GM19397 (cell line): ENCODE data around the gene ADAMTS13.
"Not testable (repeated sequence)": the region's sequence is repeated elsewhere in the genome, so short reads cannot be mapped to it uniquely, and the experiment has no call there.

ENCODE experiments used
- ATAC-seq: cut with Tn5 transposase; IDR thresholded peaks from one replicate; pipeline ENCODE4 v1.9.1; 2021; ENCODE audit warnings: mild to moderate bottlenecking, moderate library complexity; ENCODE audit not compliant: unreplicated experiment

The ADAMTS13 gene

GRCh38 chr9:133423216-133423615 is 1.0 kb downstream of the ADAMTS13 start:
- ATAC-seq: no peak

DNA sequence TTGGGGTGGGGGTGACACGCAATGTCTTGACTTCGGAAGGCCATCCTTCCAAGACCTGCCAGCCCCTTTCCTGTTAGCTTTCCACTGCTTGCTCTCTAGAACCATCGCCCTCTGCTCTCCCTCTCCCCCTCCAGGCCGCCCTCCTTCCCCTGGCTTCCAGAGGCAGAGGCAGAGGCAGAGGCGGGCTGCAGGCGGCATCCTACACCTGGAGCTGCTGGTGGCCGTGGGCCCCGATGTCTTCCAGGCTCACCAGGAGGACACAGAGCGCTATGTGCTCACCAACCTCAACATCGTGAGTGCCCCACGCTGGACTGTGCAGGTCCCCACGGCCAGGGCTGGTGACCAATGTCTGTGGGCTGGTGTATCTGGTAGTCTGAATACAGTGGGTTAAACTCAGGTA is 2.0 kb downstream of the ADAMTS13 start:
- no peak for ATAC-seq

DNA sequence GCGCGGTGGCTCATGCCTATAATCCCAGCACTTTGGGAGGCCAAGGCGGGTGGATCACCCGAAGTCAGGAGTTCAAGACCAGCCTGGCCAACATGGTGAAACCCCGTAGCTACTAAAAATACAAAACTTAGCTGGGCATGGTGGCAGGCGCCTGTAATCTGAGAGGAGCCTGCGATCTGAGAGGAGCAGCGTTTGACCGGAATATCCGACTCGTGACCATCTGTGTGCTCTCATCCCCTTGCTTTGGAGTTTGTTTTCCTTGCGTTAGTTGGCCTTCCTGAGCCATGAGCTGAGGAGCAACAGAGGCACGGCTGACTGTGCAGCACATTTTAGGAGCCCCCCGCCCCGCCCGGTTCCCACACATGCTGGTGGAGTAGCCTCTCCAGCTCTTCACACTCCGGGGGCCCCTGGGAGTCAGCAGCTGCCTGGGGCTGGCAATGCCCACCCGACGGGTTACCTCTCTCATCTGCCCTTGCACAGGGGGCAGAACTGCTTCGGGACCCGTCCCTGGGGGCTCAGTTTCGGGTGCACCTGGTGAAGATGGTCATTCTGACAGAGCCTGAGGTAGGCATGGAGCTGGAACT is 3.0 kb downstream of the ADAMTS13 start:
- ATAC-seq: no peak

DNA sequence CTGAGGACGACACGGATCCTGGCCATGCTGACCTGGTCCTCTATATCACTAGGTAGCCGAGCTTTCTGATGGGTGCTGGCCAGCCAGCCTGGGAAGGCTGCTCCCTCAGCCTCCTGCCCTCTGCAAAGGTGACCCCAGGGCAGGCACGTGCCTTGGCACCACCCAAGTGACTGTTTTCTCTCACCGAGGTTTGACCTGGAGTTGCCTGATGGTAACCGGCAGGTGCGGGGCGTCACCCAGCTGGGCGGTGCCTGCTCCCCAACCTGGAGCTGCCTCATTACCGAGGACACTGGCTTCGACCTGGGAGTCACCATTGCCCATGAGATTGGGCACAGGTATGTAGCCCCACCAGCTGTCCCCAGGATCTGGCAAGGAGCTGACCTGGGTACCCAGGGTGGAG is 3.8 kb downstream of the ADAMTS13 start:
- ATAC-seq: no peak

DNA sequence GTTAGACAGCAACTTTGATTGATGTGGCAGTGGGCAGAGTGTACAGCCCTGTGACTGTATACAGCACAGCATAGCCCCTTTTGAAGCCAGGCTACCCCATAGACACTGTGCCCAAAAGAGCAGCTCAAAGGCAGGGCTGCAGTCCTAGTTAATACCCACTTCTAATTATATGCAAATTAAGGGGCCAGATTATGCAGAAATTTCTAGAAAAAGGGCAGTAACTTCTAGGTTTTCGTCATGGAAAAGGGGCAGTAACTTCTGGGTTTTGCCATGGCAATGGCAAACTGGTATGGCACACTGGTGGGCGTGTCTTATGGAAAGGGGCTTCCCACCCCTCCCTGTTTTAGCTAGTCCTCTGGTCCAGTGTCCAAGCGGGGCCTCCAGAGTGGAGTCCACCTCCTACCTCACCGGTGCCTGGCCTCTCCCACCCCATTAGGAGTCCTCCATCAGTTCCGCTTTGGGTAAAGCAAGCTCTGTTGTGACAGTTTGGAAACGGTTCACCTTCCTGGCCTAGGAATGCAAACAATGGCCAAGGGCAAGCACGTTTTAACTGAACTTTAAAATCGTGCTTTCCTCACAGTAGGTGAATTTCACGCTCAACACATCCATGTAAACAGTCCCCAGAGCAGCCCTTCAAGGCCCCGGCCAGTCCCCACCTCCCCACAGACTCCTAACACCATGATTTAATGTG is 5.6 kb downstream of the ADAMTS13 start:
- ATAC-seq: no peak

- ATAC-seq: no peak
Measured at GRCh38 chr9:133428617-133429101, 6.5 kb downstream of the ADAMTS13 start.

DNA sequence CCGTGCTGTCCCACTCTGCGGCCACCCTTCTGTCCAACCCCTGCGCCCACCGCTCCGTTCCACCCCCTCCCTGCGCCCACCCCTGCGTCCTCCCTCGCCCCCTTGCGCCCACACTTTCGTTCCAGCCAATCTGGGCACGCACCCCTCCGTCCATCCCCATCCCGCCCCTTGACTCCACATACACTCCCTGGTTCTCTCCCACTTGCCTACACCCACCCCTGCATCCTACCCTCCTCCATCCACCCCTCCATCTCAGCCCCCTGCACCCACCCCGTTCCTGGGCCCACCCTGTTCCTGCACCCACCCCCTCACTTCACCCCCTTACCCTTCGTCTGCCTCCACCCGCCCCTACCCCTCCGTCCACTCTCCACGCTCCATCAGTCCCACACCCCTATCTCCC is 7.0 kb downstream of the ADAMTS13 start:
- no peak for ATAC-seq

- no peak for ATAC-seq
Measured at GRCh38 chr9:133429641-133430161, 7.5 kb downstream of the ADAMTS13 start.

DNA sequence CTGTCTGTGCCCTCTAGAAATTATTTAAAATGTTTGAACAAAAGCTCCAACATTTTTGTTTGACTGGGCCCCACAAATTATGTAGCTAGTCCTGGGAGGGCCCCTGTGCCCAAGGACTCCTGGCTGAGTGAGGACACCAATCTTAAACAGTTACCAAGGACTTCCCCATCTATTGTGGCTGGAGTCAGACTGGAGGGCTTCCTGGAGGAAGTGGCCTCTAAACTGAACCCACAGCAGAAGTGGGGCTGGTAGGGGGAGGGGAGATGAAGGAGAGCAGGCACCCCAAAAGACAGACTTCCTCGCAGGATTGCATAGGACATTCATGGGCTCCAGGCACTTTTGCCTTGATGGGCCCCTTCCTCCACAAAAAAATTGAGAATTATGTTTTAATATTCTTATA is 8.1 kb downstream of the ADAMTS13 start:
- ATAC-seq: no peak

DNA sequence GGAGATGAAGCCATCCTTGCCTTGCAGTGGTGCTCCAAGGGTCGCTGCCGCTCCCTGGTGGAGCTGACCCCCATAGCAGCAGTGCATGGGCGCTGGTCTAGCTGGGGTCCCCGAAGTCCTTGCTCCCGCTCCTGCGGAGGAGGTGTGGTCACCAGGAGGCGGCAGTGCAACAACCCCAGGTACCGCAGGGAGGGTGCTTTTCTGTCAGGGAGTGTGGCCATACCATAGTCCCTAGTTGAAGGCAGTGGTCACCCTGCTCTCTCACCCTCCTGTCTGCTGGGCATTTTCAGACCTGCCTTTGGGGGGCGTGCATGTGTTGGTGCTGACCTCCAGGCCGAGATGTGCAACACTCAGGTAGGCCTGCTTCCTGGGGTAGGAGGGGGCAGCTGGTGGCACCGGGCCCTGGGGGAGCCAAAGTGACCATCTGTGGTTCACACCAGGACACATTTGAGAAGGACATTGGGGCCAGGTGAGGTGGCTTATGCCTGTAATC is 11.2 kb downstream of the ADAMTS13 start:
- no peak for ATAC-seq

DNA sequence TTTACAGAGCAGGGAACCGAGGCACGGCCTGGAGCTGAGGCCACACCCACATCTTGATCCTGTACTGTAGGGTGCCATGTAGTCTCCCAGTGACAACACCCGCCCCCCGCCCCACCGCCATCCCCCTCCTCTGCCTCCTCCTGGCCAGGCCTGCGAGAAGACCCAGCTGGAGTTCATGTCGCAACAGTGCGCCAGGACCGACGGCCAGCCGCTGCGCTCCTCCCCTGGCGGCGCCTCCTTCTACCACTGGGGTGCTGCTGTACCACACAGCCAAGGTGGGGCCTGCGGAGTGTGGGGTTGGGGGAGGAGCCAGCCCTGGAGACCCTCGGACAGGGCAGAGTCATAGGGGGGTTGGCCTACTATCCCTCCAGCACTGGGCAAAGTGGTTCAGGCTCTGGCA is 14.5 kb downstream of the ADAMTS13 start:
- no peak for ATAC-seq

DNA sequence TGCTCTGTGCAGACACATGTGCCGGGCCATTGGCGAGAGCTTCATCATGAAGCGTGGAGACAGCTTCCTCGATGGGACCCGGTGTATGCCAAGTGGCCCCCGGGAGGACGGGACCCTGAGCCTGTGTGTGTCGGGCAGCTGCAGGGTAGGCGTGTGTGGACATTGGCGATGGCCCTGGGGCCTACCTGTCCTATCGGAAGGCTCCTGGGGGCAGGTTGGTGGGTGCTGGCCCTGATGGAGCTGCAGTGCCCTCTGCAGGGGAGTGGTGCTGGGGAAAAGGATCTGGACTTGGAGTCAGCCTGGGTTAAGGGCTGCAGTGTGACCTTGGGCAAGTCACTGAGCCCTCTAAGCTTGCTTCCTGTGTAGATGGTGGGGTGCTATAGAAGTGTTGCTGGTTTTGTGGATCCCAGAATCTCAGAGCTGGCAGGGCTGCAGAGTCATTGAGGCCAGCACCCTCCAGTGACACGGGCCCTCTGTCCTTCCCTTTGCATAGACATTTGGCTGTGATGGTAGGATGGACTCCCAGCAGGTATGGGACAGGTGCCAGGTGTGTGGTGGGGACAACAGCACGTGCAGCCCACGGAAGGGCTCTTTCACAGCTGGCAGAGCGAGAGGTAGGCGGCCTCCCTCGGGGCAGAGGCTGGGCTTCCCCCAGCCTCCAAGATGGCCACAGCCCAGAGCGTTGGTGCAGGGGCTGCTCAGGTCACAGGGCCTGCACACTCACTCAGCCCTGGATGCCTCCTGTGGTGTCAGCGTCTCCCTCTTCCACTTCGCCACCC is 15.8 kb downstream of the ADAMTS13 start:
- ATAC-seq: no peak

DNA sequence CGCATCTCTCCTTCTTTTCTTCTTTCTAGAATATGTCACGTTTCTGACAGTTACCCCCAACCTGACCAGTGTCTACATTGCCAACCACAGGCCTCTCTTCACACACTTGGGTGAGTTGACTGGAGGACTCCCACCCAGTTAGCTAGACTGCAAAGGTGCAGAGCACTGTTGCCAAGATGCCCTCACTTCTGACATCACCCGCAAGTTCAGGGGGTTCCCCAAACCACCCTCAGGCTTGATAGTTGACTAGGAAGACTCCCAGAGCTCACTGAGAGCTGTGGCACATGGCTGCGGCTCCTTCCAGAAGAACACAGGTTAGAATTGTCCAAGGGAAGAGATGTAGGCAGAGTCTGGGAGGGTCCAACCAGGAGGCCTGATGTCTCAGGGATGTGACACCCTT is 17.2 kb downstream of the ADAMTS13 start:
- no peak for ATAC-seq

- ATAC-seq: no peak
Measured at GRCh38 chr9:133440874-133441273, 18.7 kb downstream of the ADAMTS13 start.

DNA sequence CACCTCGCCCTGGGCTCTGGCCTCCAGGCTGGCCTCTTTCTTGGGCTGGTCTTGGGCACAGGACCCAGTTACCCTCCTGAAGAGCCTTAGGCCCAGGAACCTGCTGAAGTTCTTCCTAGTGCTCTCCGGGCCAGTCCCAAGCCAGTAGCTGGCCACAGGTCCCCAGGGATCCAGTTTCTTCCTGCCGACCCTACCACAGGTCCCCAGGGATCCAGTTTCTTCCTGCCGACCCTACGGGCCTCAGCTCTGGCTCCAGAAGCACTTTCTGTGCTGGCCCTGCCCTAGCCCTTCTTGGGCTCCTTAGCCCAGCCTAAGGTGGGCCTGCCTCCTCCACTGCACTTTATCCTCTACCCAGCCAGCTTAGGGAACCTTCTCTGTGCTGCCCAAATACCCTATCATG is 19.4 kb downstream of the ADAMTS13 start:
- no peak for ATAC-seq

GRCh38 chr9:133443248-133443647 is 21.1 kb downstream of the ADAMTS13 start:
- ATAC-seq: no peak

DNA sequence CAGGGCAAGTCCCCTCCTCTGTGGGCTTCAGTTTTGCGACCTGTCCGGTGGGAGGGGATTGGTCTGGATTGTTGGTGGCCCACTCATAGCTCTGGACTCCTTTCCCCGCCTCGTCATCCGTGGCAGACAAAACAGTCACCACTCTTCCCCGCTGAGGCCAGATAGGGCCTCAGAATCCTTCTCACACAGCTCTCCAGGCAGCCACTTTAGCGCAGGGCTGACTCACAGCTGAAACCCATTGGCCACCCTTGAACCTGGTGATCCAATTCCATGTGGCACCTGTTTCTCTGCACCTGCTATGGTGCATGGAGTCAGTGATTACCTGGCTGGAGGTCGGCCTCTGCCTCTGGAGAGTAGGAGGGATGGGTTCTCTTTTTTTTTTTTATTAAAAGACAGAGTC is 21.8 kb downstream of the ADAMTS13 start:
- no peak for ATAC-seq

DNA sequence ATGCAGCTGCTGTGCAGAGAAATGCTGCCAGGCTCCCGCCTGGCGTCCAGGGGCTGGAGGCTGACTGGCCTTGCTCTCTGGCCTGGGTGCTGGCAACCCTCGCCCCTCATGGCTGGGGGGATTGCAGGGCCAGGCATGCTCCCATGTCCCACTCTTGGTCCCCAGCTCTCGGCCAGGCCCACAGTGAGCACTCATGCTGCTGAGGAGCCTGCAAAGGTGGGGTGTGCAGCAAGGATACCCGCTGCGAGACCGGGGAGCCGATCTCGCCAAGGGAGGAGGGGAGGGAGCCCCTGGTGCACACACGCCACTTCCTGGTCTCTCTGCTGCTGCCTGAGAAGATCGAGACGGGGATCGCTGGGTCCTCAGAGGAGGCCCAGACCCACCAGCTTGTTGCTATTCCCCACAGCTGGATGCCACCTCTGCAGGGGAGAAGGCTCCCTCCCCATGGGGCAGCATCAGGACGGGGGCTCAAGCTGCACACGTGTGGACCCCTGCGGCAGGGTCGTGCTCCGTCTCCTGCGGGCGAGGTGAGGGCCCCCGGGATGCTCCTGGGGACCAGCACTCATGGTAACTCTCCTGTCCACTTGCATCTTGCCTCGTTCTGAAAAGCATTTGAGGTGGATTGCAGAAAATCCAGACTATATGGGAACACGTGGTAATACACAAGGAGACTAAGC is 23.3 kb downstream of the ADAMTS13 start:
- ATAC-seq: no peak

GRCh38 chr9:133448487-133448972 is 26.4 kb downstream of the ADAMTS13 start:
- no peak for ATAC-seq

GRCh38 chr9:133449760-133450159 is 27.6 kb downstream of the ADAMTS13 start:
- ATAC-seq: no peak

DNA sequence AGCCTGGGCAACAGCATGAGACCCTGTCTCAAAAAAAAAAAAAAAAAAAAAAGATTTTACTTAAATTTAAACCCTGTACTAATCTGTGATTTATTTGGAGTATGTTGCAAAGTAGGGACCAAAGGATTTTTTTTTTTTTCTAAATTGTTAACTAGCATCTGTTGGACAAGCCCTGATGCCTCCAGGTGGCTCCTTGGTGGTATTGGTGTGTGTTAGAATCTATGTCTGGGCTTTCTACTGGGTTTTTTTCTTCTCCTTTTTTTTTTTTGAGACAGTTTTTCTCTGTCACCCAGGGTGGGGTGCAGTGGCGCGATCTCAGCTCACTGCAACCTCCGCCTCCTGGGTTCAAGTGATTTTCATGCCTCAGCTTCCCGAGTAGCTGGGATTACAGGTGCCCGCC is 29.7 kb downstream of the ADAMTS13 start:
- not testable (repeated sequence) for ATAC-seq
